RWPE2 (cell line): ENCODE data around the gene CCSER1.

ENCODE experiments used
- ATAC-seq: fragments of 200-7000 bp; cut with Tn5 transposase; 3 replicates; pipeline ENCODE4 v1.9.1; 2021; ENCODE audit warnings: low read depth
- DNase-seq: peaks from one replicate; pipeline ENCODE4 v3.0.0-alpha.2; 2020; ENCODE audit warnings: low spot score
- H3K27ac ChIP-seq: fragments of 450-650 bp; 2 replicates; pipeline ENCODE4 v1.5.1; 2017; ENCODE audit warnings: mild to moderate bottlenecking; ENCODE audit not compliant: poor library complexity, severe bottlenecking
- H3K27me3 ChIP-seq: fragments of 250-450 bp; sonication (Bioruptor Pico); 2 replicates; pipeline ENCODE4 v1.5.1; 2021; ENCODE audit warnings: mild to moderate bottlenecking, moderate library complexity; ENCODE audit not compliant: insufficient read depth, poor library complexity, severe bottlenecking
- H3K36me3 ChIP-seq: fragments of 250-450 bp; sonication (Bioruptor Pico); 2 replicates; pipeline ENCODE4 v1.5.1; 2020; ENCODE audit warnings: low read depth, mild to moderate bottlenecking, moderate library complexity
- H3K4me1 ChIP-seq: fragments of 250-450 bp; sonication (Bioruptor Pico); 2 replicates; pipeline ENCODE4 v1.5.1; 2021; ENCODE audit warnings: mild to moderate bottlenecking, moderate library complexity; ENCODE audit not compliant: insufficient read depth, poor library complexity, severe bottlenecking
- H3K4me3 ChIP-seq: fragments of 250-450 bp; sonication (Bioruptor Pico); 2 replicates; pipeline ENCODE4 v1.5.1; 2021; ENCODE audit warnings: mild to moderate bottlenecking, moderate library complexity; ENCODE audit not compliant: severe bottlenecking
- H3K9me3 ChIP-seq: fragments of 250-450 bp; sonication (Bioruptor Pico); 2 replicates; pipeline ENCODE4 v1.5.1; 2021; ENCODE audit warnings: mild to moderate bottlenecking, moderate library complexity; ENCODE audit not compliant: severe bottlenecking
- TF ChIP-seq, protein P1 (sequence below): fragments of 450-650 bp; IDR thresholded peaks from one replicate; pipeline ENCODE4 v1.5.1; 2017; ENCODE audit warnings: mild to moderate bottlenecking, moderate library complexity; ENCODE audit not compliant: poor library complexity, severe bottlenecking

CCSER1 gene

GRCh38 chr4:90580326-90580725 is 453.1 kb downstream of the CCSER1 start:
- Histone ChIP-seq H3K27me3 (no peaks in the 10 kb centered on the region), H3K36me3 (no peaks in the 10 kb centered on the region), H3K4me3 (no peak overlapping the region), H3K9me3 (no peaks in the 10 kb centered on the region), H3K4me1 (peaks cover 4% of the 10 kb centered on the region), H3K27ac (no peak overlapping the region)
- TF ChIP-seq, protein P1, sequence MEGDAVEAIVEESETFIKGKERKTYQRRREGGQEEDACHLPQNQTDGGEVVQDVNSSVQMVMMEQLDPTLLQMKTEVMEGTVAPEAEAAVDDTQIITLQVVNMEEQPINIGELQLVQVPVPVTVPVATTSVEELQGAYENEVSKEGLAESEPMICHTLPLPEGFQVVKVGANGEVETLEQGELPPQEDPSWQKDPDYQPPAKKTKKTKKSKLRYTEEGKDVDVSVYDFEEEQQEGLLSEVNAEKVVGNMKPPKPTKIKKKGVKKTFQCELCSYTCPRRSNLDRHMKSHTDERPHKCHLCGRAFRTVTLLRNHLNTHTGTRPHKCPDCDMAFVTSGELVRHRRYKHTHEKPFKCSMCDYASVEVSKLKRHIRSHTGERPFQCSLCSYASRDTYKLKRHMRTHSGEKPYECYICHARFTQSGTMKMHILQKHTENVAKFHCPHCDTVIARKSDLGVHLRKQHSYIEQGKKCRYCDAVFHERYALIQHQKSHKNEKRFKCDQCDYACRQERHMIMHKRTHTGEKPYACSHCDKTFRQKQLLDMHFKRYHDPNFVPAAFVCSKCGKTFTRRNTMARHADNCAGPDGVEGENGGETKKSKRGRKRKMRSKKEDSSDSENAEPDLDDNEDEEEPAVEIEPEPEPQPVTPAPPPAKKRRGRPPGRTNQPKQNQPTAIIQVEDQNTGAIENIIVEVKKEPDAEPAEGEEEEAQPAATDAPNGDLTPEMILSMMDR, result no peak
- no peak for ATAC-seq
- no peak for DNase-seq

DNA sequence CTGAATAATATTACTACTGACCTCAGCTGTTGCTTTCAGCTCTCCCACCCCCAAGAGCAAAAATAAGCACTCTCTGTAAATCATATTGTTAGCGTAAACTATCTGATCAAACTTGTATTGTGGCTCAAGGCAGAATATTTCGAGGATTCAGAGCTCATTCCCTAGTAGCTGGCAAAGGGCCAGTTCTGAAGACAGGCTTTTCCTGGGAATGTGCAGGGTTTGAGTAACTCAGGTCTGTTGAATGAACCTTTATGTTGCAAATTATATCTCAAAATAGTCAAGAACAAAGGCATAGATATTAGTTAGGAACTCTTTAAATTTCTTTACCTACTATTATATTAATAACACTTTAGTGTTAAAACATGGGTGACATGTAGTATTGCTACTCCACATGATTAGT is 454.9 kb downstream of the CCSER1 start:
- TF ChIP-seq, protein P1, result no peak
- ATAC-seq, result no peak
- H3K4me3 ChIP-seq, result no peak overlapping the region
- H3K27ac ChIP-seq, result no peak overlapping the region
- H3K36me3 ChIP-seq, result no peaks in the 10 kb centered on the region
- no peak for DNase-seq
- H3K27me3 ChIP-seq, result no peaks in the 10 kb centered on the region
- no peaks in the 10 kb centered on the region for H3K9me3 ChIP-seq
- H3K4me1 ChIP-seq, result no peaks in the 10 kb centered on the region

GRCh38 chr4:90584051-90584450 is 456.9 kb downstream of the CCSER1 start:
- no peaks in the 10 kb centered on the region for H3K4me1 ChIP-seq
- ATAC-seq (no peak), DNase-seq (no peak)
- H3K4me3 ChIP-seq, result no peak overlapping the region
- no peaks in the 10 kb centered on the region for H3K9me3 ChIP-seq
- H3K27ac ChIP-seq, result no peak overlapping the region
- no peaks in the 10 kb centered on the region for H3K27me3 ChIP-seq
- TF ChIP-seq, protein P1, result no peak
- no peaks in the 10 kb centered on the region for H3K36me3 ChIP-seq

- TF ChIP-seq, protein P1, result no peak
- DNase-seq, result no peak
- Histone ChIP-seq H3K4me3 (no peak overlapping the region), H3K27me3 (no peaks in the 10 kb centered on the region), H3K4me1 (no peaks in the 10 kb centered on the region), H3K9me3 (no peaks in the 10 kb centered on the region), H3K36me3 (no peaks in the 10 kb centered on the region), H3K27ac (no peak overlapping the region)
- ATAC-seq, result no peak
These were observed 458.8 kb downstream of the CCSER1 start for GRCh38 chr4:90585961-90586360.

- Histone ChIP-seq H3K27ac (no peak overlapping the region), H3K36me3 (no peaks in the 10 kb centered on the region), H3K4me1 (no peaks in the 10 kb centered on the region), H3K4me3 (no peak overlapping the region), H3K9me3 (no peaks in the 10 kb centered on the region), H3K27me3 (no peaks in the 10 kb centered on the region)
- ATAC-seq (no peak), DNase-seq (no peak)
- TF ChIP-seq, protein P1, result no peak
These were observed 459.6 kb downstream of the CCSER1 start for GRCh38 chr4:90586799-90587198.
